NCI-H510A treated with DMSO at 0.1 percent for 48 hours (cell line): ENCODE data around the gene RUVBL2.

ENCODE experiments used
- DNase-seq: peaks from one replicate; lab custom pipeline; 2025; lab: John Stamatoyannopoulos, UW

RUVBL2 gene

GRCh38 chr19:48993175-48994034 lies at the start of gene RUVBL2, which contains the start of gene GYS1:
TSS of gene RUVBL2 (plus strand) at chr19:48993887. CDS start at chr19:48993912, 25 bp downstream.
TSS of gene GYS1 (minus strand) at chr19:48993309. CDS start at chr19:48993112, 197 bp downstream.
- DNase-seq: peak; percentile 99

GRCh38 chr19:48945415-48945814 lies 48.3 kb upstream of the RUVBL2 start:
- DNase-seq: no peak

GRCh38 chr19:48945817-48946216 lies 47.9 kb upstream of the RUVBL2 start:
- DNase-seq: no peak

GRCh38 chr19:48946463-48947257 lies 47.0 kb upstream of the RUVBL2 start:
- no peak for DNase-seq

- no peak for DNase-seq
Measured at GRCh38 chr19:48947258-48947542, 46.5 kb upstream of the RUVBL2 start.

GRCh38 chr19:48950159-48950558 lies 43.5 kb upstream of the RUVBL2 start:
- no peak for DNase-seq

GRCh38 chr19:48950830-48951519 lies 42.7 kb upstream of the RUVBL2 start:
- peak; percentile 5 for DNase-seq

- DNase-seq: no peak
Measured at GRCh38 chr19:48953141-48953540, 40.5 kb upstream of the RUVBL2 start.

GRCh38 chr19:48953990-48954594 lies 39.6 kb upstream of the RUVBL2 start:
- no peak for DNase-seq

GRCh38 chr19:48954595-48955307 lies 38.9 kb upstream of the RUVBL2 start, which contains the start of gene BAX:
TSS of gene BAX (plus strand) at chr19:48954875. CDS start at chr19:48954929, 54 bp downstream.
- DNase-seq: peak; percentile 95

GRCh38 chr19:48955308-48955958 lies 38.3 kb upstream of the RUVBL2 start:
- DNase-seq: no peak

GRCh38 chr19:48958006-48958405 lies 35.7 kb upstream of the RUVBL2 start:
- DNase-seq: no peak

- DNase-seq: no peak
Measured at GRCh38 chr19:48959341-48960239, 34.1 kb upstream of the RUVBL2 start.

- DNase-seq: no peak
Measured at GRCh38 chr19:48961051-48961649, 32.5 kb upstream of the RUVBL2 start.

GRCh38 chr19:48961673-48962028 lies 32.0 kb upstream of the RUVBL2 start:
- no peak for DNase-seq

GRCh38 chr19:48962029-48962848 lies 31.4 kb upstream of the RUVBL2 start:
- no peak for DNase-seq

GRCh38 chr19:48962849-48963165 lies 30.9 kb upstream of the RUVBL2 start:
- DNase-seq: no peak

- DNase-seq: no peak
Measured at GRCh38 chr19:48963371-48964204, 30.1 kb upstream of the RUVBL2 start.
